HG03521 (cell line): Measurements from ENCODE around the gene KPNA1.
A peak's percentile ranks its signal among the peaks of the same experiment; 100 is the strongest.

Source experiments
- ATAC-seq: cut with Tn5 transposase; IDR thresholded peaks from one replicate; pipeline ENCODE4 v1.9.1; 2021; ENCODE audit warnings: mild to moderate bottlenecking, moderate library complexity; ENCODE audit not compliant: unreplicated experiment

KPNA1 gene

GRCh38 chr3:122514123-122515019 is at the start of gene KPNA1:
KPNA1 (minus strand) TSS chr3:122514939; CDS start chr3:122496565, 18,374 bp downstream.
- ATAC-seq = peak; percentile 75

GRCh38 chr3:122564155-122564912 is 49.6 kb upstream of the KPNA1 start, which contains the start of the genes DTX3L and PARP9:
DTX3L (plus strand) TSS chr3:122564338; CDS start chr3:122564427, 89 bp downstream.
PARP9 (minus strand) TSS chr3:122564300; CDS start chr3:122559620, 4,680 bp downstream.
- ATAC-seq = peak; percentile 55

DNA sequence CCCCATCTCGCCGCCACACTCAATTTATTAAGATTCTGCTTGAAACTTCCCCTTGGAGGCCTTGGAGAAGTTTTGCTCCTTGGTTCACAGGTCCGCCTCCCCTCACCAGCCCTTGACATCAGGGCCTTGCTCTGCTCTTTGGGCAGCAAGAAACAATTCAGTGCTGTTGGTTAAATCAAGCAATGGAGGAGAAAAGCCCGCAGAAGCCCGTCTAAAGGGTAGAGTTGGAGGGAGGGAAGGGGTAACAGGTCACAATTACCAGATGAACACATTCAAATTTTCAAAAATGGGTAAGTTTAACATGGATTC is 48.9 kb upstream of the KPNA1 start:
- no peak for ATAC-seq

DNA sequence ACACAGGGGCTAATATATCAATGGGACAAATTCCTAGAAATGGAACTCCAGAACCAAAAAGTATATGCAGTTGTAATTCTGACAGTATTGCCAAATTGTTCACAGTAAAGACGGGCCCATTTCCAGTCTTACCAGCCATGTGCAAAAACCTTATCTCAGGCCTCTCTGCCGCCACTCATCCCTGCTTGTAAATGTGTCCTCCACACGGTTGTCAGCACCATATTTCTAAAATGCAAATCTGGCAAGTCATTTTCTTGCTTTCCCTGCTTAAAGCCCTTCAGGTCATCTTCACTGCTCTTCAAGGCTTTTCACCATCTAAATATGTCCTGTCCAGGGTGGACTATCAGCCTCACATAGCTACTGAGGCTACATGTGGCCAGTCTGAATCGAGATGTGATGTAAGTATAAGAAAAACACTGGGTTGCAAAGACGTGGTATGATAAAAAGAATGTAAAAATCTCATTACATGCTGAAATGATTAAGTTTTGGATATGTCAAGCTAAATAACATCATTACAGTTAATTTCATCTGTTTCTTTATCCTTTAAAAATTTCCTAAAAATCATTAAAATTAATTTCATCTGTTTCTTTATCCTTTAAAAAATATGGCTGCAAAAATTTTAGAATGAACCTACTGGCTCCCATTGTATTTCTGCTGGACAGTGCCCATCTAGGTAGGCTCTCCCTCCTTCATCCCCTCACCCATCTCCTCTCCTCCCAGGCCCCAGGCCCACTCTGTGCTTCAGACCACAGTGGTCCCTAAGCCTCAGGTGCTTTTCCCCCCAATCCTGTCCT is 48.4 kb upstream of the KPNA1 start:
- no peak for ATAC-seq

DNA sequence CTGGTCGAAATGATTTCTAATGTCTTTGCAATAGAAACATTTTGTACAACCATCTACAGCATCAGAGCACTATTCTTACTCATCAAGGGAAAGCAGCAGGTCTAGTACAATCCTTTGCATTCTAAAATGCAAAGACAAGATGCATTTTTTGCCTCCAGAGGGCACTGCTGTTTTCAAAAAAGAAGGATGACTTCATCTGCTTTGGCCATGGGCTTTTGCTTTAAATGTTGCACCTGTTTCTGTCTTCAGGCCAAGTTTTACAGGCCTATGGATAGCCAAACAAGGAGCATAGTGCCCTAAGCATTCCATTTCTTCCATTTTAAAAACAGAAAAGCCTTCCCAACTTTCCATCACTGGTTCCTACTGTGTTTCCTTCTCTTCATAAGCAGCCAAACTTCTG is 45.9 kb upstream of the KPNA1 start:
- ATAC-seq = no peak

DNA sequence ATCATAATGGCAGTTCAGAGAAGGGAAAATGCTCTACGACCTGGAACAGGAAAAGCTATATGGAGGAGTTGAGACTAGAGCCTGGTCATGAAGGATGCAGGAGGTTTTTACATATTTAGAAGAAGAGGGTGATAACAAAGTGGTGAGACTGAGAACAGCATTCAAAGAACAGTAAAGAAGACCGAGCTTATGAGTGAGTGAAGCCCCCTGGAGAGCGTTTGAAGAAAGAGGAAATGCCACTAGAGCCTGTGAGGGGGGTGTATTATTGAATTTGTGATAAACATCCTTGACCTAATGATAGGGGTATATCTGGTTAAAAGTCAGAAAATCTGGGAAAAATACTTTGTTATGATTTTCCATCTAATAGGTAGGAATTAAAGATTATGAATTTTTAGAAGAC is 45.2 kb upstream of the KPNA1 start:
- no peak for ATAC-seq

DNA sequence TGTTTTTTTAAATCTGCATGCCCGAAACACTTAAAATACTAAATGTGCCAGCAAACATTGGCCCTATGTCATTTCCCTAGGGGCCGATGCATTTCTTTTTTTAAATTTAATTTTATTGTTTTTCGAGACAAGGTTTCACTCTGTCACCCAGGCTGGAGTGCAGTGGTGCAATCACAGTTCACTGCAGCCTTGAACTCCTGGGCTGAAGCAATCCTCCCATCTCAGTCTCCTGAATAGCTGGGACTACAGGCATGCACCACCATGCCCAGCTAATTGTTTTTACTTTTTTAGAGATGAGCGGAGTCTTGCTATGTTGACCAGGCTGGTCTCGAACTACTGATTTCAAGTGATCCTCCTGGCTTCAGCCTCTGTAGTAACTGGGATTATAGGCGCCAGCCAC is 43.9 kb upstream of the KPNA1 start:
- no peak for ATAC-seq

GRCh38 chr3:122557356-122557755 is 42.6 kb upstream of the KPNA1 start:
- ATAC-seq = no peak

GRCh38 chr3:122555275-122556071 is 40.7 kb upstream of the KPNA1 start:
- ATAC-seq = no peak

- no peak for ATAC-seq
Measured at GRCh38 chr3:122553171-122553570, 38.4 kb upstream of the KPNA1 start.

DNA sequence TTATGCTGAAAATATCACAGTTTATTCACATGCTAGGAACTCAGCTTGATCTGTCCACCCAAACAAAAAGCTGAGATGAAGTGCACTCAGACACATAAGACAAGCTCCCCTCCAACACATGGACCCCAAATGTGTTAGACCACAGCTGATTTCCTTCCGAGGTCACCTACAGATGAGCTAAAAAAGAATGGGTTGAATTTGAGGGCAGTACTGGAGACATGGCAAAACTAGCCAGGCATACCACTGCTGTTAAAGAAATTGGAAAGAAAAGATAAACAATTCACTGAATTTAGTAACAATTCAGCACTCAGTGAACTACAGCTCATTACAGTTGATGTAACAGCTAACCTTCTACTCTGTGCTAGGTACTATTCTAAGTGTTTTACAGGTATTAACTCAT is 33.9 kb upstream of the KPNA1 start:
- no peak for ATAC-seq

DNA sequence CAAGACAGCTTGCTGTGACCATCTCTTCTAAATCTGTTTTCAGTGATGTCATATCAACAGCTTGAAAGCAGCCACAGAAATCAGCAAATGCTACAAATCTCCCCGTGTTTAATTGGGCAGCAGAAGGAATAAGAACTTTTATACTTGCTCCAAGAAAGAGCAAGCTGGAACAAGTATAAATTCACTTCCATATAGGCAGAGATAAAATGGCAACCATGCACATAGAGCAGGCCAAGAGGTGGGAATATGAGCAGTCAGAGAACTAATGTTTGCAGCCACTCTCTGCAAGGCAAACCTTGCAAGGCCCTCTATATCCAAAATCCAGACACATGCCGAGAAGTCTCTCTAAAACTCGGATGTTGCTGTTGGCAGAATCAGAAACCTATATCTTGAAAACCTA is 33.3 kb upstream of the KPNA1 start:
- ATAC-seq = no peak

DNA sequence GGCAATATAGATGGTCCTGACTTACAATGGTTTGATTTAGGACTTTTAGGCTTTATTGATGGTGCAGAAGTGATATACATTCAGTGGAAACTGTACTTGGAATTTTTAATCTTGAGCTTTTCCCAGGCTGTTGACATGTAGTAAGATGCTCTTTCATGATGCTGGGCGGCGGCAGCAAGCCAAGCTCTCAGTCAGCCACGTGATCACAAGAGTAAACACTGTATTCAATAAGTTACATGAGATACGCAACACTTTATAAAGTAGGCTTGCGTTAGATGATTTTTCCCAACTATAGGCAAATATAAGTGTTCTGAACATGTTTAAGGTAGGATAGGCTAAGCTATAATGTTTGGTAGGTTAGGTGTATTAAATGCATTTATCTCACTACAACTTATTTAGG is 31.4 kb upstream of the KPNA1 start:
- no peak for ATAC-seq

DNA sequence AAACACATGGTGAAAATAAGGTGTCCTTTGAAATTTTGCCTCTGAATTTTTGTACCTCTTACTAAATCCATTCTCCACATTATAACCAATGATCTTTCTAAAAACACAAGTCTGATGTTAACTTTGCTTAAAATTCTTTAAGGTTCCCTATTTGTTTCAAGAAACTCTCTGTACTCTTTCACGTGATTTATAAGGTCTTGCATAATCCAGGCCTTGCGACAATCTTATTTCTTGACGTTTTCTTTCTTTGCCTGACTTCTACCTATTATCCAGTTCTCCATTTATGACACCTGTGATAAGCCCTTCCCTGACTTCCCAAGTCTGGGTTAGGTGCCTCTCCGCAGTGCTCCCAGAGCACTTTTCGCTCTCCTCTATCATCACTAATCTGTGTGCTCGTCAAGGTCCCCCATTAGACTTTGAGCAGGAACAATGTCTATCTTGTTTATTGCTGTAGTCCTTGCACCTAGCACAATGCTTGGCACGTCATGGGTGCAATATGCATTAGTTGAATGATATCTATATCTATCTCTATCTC is 24.3 kb upstream of the KPNA1 start:
- ATAC-seq = no peak

GRCh38 chr3:122536632-122537001 is 21.9 kb upstream of the KPNA1 start:
- ATAC-seq = no peak

DNA sequence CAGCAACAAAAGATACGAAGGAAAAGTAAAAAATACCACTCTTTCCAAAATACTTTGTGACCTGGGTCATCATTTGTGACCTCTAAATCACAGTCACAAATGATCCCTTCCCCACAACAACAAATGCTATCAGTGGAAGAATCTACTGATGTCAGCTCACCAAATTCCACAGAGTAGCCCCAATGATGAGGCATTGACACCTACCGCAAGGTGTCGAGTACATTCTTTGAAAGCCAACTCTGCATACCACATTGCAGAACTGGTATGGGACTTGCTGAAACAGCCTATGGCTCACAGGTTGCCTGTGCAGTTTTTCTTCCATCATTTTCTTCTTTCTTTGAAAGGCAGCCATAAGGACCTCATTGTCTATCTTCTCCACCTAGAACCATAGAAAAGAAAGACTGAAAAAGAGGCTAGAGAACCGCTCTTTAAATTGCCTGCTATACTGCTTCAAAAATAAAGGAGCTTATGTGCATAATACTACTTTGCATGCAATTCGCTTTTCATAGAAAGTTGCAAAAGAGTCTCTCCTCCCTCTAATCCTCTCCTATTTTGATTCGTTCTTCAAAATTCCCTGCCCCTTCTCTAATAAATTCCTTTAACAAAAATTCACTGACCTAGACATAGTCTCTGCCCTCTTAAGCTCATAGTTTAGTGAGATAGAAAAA is 21.4 kb upstream of the KPNA1 start:
- ATAC-seq = no peak

DNA sequence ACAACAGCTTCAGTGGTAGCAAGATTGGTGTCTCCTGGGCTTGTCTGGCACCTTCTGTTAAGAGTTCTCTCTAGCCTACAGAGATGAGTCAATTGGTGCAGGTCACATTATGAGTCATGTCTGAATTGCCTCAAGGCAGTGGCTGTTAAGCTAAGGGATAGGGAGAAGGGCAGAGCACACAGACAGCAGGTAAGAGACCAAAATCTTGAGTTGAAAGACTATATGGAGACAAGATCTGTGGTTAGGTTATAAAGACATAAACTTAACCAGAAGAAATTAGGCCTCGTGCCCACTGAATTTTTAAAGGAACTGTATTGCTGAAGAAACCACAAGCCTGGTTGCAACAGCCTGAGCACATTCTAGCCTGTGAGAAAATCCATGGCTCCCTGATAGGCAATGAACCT is 19.2 kb upstream of the KPNA1 start:
- peak; percentile 98 for ATAC-seq

- ATAC-seq = no peak
Measured at GRCh38 chr3:122533480-122533879, 18.7 kb upstream of the KPNA1 start.

- ATAC-seq = no peak
Measured at GRCh38 chr3:122530164-122530563, 15.4 kb upstream of the KPNA1 start.

- ATAC-seq = no peak
Measured at GRCh38 chr3:122523317-122523716, 8.6 kb upstream of the KPNA1 start.
